Fibroblast of lung (primary cell): ENCODE results near the gene FAM153A.
"Not testable (repeated sequence)": the region's sequence is repeated elsewhere in the genome, so short reads cannot be mapped to it uniquely, and the experiment has no call there.

ENCODE experiments used
- CTCF ChIP-seq, 2 donors: IDR thresholded peaks in 1 of 2; conservative IDR thresholded peaks in 1 of 2; 1 replicate in 1 of 2; 2 replicates in 1 of 2; pipeline ENCODE4 v1.5.1; 2011 to 2012; ENCODE audit warnings: low read length in 2 of 2, control low read depth in 1 of 2, inconsistent platforms in 1 of 2, low read depth in 1 of 2, mild to moderate bottlenecking in 1 of 2
- EZH2 ChIP-seq: IDR thresholded peaks from 2 replicates; pipeline ENCODE4 v1.5.1; 2012; ENCODE audit warnings: low read length, control low read depth, mild to moderate bottlenecking; ENCODE audit errors: missing control alignments

DNA sequence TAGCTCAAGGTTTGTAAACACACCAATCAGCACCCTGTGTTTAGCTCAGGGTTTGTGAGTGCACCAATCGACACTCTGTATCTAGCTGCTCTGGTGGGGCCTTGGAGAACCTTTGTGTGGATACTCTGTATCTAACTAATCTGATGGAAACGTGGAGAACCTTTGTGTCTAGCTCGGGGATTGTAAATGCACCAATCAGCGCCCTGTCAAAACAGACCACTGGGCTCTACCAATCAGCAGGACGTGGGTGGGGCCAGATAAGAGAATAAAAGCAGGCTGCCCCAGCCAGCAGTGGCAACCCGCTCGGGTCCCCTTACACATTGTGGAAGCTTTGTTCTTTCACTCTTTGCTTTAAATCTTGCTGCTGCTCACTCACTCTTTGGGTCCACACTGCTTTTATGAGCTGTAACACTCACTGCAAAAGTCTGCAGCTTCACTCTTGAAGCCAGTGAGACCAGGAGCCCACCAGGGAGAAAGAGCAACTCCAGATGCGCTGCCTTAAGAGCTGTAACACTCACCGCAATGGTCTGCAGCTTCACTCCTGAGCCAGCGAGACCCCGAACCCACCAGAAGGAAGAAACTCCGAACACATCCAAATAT is 93.6 kb downstream of the FAM153A start:
- TF ChIP-seq CTCF (conservative IDR thresholded peaks at IDR 0.05 in 1 of 2, IDR thresholded peaks at IDR 0.05 in 1 of 2; ENCODE audit: low read depth in 1 of 2, low read length in 2 of 2); EZH2: not testable (repeated sequence)
